ENCODE data around the gene PPP1R3A.

The PPP1R3A gene

DNA sequence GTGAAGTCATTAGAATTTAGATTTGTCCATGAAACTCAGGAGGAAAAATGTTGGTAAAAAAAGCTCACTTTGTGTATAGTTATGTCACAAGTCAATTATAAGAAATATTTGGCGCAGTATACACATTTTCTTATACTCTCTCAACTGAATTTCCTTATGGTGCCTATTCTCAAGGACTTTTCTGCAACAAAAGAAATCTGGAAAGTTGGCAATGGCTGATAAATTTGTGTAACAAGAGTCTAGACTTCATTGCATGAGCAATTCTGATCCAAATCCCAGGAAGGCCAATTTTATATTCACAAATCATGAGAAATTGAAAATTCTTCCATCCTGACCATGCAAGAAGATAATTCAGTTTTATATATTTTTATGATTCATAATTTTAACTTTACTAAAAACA lies 35.7 kb downstream of the PPP1R3A start:
- DNase-seq (ENCODE audit: low spot score), result no peak

GRCh38 chr7:113880559-113880958 lies 38.2 kb downstream of the PPP1R3A start:
- no peak for DNase-seq (ENCODE audit: low spot score)

GRCh38 chr7:113878394-113878992 lies 40.3 kb downstream of the PPP1R3A start:
- DNase-seq (ENCODE audit: low spot score), result no peak

GRCh38 chr7:113875224-113875623 lies 43.6 kb downstream of the PPP1R3A start:
- DNase-seq (ENCODE audit: low spot score), result no peak

GRCh38 chr7:113873554-113874151 lies 45.2 kb downstream of the PPP1R3A start:
- no peak for DNase-seq (ENCODE audit: low spot score)

- no peak for DNase-seq (ENCODE audit: low spot score)
Observed at GRCh38 chr7:113872981-113873380, 45.8 kb downstream of the PPP1R3A start.

GRCh38 chr7:113867325-113867724 lies 51.5 kb downstream of the PPP1R3A start:
- DNase-seq (ENCODE audit: low spot score), result no peak

- DNase-seq (ENCODE audit: low spot score), result no peak
Observed at GRCh38 chr7:113856010-113856409, 62.8 kb downstream of the PPP1R3A start.

GRCh38 chr7:113840954-113841353 lies 77.9 kb downstream of the PPP1R3A start:
- no peak for DNase-seq (ENCODE audit: low spot score)

- no peak for DNase-seq (ENCODE audit: low spot score)
Observed at GRCh38 chr7:113835367-113835766, 83.4 kb downstream of the PPP1R3A start.

GRCh38 chr7:113832196-113832745 lies 86.5 kb downstream of the PPP1R3A start:
- DNase-seq (ENCODE audit: low spot score), result no peak

DNA sequence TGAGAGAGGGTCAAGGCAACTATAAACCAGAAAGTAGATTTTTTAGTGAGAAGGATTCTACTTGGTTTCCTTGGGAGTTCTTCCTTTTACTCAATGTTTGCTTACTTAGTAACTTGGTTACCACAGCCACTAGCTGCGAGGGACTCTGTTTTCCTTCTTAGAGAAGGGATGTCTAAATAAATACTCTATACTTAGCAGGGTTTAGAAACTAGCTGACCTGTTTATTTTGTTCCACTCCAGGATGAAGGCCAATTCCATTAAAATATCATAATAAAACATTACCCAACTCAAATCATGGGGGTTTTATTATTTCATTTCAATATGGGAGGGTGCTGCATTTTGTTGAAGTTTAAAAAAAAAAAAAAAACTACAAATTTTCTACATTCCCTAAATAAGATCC lies 87.3 kb downstream of the PPP1R3A start:
- no peak for DNase-seq (ENCODE audit: low spot score)

DNA sequence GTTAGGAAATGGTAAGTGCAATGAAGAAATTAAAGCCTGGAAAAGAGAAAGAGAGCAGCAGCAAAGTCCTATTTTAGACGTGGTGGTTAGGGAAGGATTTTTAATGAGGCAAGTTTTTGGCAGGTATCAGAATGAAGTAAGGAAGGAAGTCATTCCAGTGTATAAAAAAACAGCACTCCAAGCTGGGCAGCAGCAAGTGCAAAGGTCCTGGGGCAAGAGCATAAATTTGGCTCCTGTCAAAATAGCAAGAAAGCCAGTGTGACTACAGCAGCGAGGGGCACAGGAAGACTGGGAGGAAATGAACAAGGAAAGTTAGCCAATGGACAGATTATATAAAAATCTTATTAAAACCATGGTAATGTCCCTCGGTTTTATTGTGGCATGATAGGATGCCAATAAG lies 90.2 kb downstream of the PPP1R3A start:
- no peak for DNase-seq (ENCODE audit: low spot score)

All from Ammon's horn (tissue), 1 donor.